ENCODE data around the gene HAUS7. TPM values are rescaled to one million over a fixed set of nuclear protein-coding genes. Genes with fewer than 3 reads are reported as not detected.
A peak's percentile ranks its signal among the peaks of the same experiment; 100 is the strongest.
"Not testable (repeated sequence)": the region's sequence is repeated elsewhere in the genome, so short reads cannot be mapped to it uniquely, and the experiment has no call there.

HAUS7 gene
- total and polyA plus RNA-seq, 2 experiments from 2014 or later, result 24.5 to 28.3 TPM

DNA sequence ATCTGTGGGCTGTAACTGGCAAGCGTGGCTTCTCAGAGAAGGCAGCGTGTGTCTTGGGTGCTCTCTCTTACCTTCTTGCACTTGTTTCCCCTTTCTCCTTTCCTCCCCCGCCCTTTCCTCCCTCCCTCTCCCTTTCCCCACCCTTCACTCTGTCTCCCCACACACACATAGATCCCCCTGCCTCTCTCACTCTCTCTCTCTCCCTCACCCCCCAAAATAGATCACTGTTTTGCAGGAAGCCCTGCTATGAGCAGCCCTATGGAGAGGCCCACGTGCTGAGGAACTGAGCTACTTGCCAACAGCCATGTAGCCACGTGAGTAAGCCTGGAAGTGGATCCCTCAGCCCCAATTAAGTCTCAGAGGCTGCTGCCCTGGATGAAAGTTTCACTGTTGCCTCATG lies 65.0 kb downstream of the HAUS7 start:
- H3K4me2 ChIP-seq (ENCODE audit: unreplicated experiment), result no peak overlapping the region
- no peaks in the 10 kb centered on the region for H3K36me3 ChIP-seq (ENCODE audit: low read depth)
- no peaks in the 10 kb centered on the region for H3K79me2 ChIP-seq (ENCODE audit: insufficient read depth)
- H3K9ac ChIP-seq, result no peak overlapping the region
- no peaks in the 10 kb centered on the region for H3K4me1 ChIP-seq (ENCODE audit: insufficient read depth)
- 0 to 45% methylated on average over 1 to 5 of the region's 5 CpGs for whole genome bisulfite sequencing, 2 experiments (ENCODE audit: low coverage in 1 of 2, low lambda C conversion rate in 2 of 2, missing lambda C conversion rate in 2 of 2)
- no peaks in the 10 kb centered on the region for H3K9me3 ChIP-seq (ENCODE audit: low read depth)
- no peak for DNase-seq
- no peak for TF ChIP-seq EZH2 (IDR thresholded peaks at IDR 0.05; ENCODE audit: insufficient read depth, poor library complexity, severe bottlenecking)
- TF ChIP-seq EZH2phosphoT487 (IDR thresholded peaks at IDR 0.05; ENCODE audit: insufficient read depth, low read depth), result no peak
- H3K9me2 ChIP-seq (ENCODE audit: insufficient read depth), result no peaks in the 10 kb centered on the region
- H3K27ac ChIP-seq, result no peak overlapping the region
- H3K4me3 ChIP-seq, result no peak overlapping the region
- H3K27me3 ChIP-seq (replicated peaks; ENCODE audit: insufficient read depth), result no peaks in the 10 kb centered on the region
- H2AFZ ChIP-seq, result no peak overlapping the region
- no peaks in the 10 kb centered on the region for H3F3A ChIP-seq (ENCODE audit: insufficient read depth)
- in situ Hi-C loops (cut with MboI), result no loop called here
- no peaks in the 10 kb centered on the region for H4K20me1 ChIP-seq (ENCODE audit: insufficient read depth)

GRCh38 chrX:153404333-153404732 lies 66.0 kb downstream of the HAUS7 start:
- H3K4me1 ChIP-seq (ENCODE audit: insufficient read depth); H3K9me2 ChIP-seq (ENCODE audit: insufficient read depth); H3K36me3 ChIP-seq (ENCODE audit: low read depth); H4K20me1 ChIP-seq (ENCODE audit: insufficient read depth); H3K4me2 ChIP-seq (ENCODE audit: unreplicated experiment); H2AFZ ChIP-seq; DNase-seq; H3F3A ChIP-seq (ENCODE audit: insufficient read depth); H3K27ac ChIP-seq; H3K4me3 ChIP-seq; H3K9ac ChIP-seq; in situ Hi-C loops (cut with MboI); H3K27me3 ChIP-seq (replicated peaks; ENCODE audit: insufficient read depth); H3K79me2 ChIP-seq (ENCODE audit: insufficient read depth); H3K9me3 ChIP-seq (ENCODE audit: low read depth): not testable (repeated sequence)
- 53 to 89% methylated on average over 1 to 5 of the region's 5 CpGs for WGBS, 2 experiments (ENCODE audit: low coverage in 1 of 2, low lambda C conversion rate in 2 of 2, missing lambda C conversion rate in 2 of 2)

GRCh38 chrX:153401133-153401764 lies 69.1 kb downstream of the HAUS7 start, which contains the start of gene PNMA6E:
PNMA6E (minus strand) TSS chrX:153401350; CDS start chrX:153398849, 2,501 bp downstream.
- H3K9ac ChIP-seq, result no peak within 1 kb of the TSS
- H3K4me3 ChIP-seq, result no peak within 1 kb of the TSS
- no peaks in the 10 kb centered on the region for H3K36me3 ChIP-seq (ENCODE audit: low read depth)
- no peaks in the 10 kb centered on the region for H3K27me3 ChIP-seq (replicated peaks; ENCODE audit: insufficient read depth)
- in situ Hi-C loops (cut with MboI), result no loop called here
- WGBS, 2 experiments (ENCODE audit: low coverage in 1 of 2, low lambda C conversion rate in 2 of 2, missing lambda C conversion rate in 2 of 2), result 92 to 93% methylated on average over 20 to 27 of the region's 29 CpGs
- no peak within 1 kb of the TSS for H3K4me2 ChIP-seq (ENCODE audit: unreplicated experiment)
- no peak within 1 kb of the TSS for H3K27ac ChIP-seq
- no peak for DNase-seq
- no peaks in the 10 kb centered on the region for H4K20me1 ChIP-seq (ENCODE audit: insufficient read depth)
- H3K9me3 ChIP-seq (ENCODE audit: low read depth), result no peaks in the 10 kb centered on the region
- H3K9me2 ChIP-seq (ENCODE audit: insufficient read depth), result no peaks in the 10 kb centered on the region
- no peaks in the 10 kb centered on the region for H3K79me2 ChIP-seq (ENCODE audit: insufficient read depth)
- no peak within 1 kb of the TSS for H2AFZ ChIP-seq
- H3F3A ChIP-seq (ENCODE audit: insufficient read depth), result no peaks in the 10 kb centered on the region
- no peaks in the 10 kb centered on the region for H3K4me1 ChIP-seq (ENCODE audit: insufficient read depth)
- no peak for TF ChIP-seq EZH2 (IDR thresholded peaks at IDR 0.05; ENCODE audit: insufficient read depth, poor library complexity, severe bottlenecking)
- TF ChIP-seq EZH2phosphoT487 (IDR thresholded peaks at IDR 0.05; ENCODE audit: insufficient read depth, low read depth), result no peak

GRCh38 chrX:153400146-153401132 lies 69.9 kb downstream of the HAUS7 start:
- Histone ChIP-seq H3K9me2 (ENCODE audit: insufficient read depth) (no peaks in the 10 kb centered on the region), H3K4me1 (ENCODE audit: insufficient read depth) (no peaks in the 10 kb centered on the region), H3K4me2 (ENCODE audit: unreplicated experiment) (no peak overlapping the region), H3K9me3 (ENCODE audit: low read depth) (no peaks in the 10 kb centered on the region), H4K20me1 (ENCODE audit: insufficient read depth) (no peaks in the 10 kb centered on the region), H3F3A (ENCODE audit: insufficient read depth) (no peaks in the 10 kb centered on the region), H3K9ac (no peak overlapping the region), H3K36me3 (ENCODE audit: low read depth) (no peaks in the 10 kb centered on the region), H3K27me3 (replicated peaks; ENCODE audit: insufficient read depth) (no peaks in the 10 kb centered on the region), H3K27ac (no peak overlapping the region), H3K4me3 (no peak overlapping the region), H2AFZ (no peak overlapping the region), H3K79me2 (ENCODE audit: insufficient read depth) (no peaks in the 10 kb centered on the region)
- WGBS, 2 experiments (ENCODE audit: low coverage in 1 of 2, low lambda C conversion rate in 2 of 2, missing lambda C conversion rate in 2 of 2), result 43 to 79% methylated on average over 3 to 57 of the region's 60 CpGs
- peak; percentile 24 for DNase-seq
- in situ Hi-C loops (cut with MboI), result no loop called here
- TF ChIP-seq EZH2phosphoT487 (IDR thresholded peaks at IDR 0.05; ENCODE audit: insufficient read depth, low read depth), result no peak
- no peak for TF ChIP-seq EZH2 (IDR thresholded peaks at IDR 0.05; ENCODE audit: insufficient read depth, poor library complexity, severe bottlenecking)
